ENCODE measurements around the gene SUPT3H. TPM values are rescaled to one million over a fixed set of nuclear protein-coding genes. Genes with fewer than 3 reads are reported as not detected.

The SUPT3H gene
- polyA plus RNA-seq, 3 donors: 22.1 to 24.9 (median 23.0) TPM

- DNase-seq (ENCODE audit: extremely low read depth in 1 of 11, low read depth in 9 of 11, low spot score in 4 of 11): no peak
These were observed 421.3 kb downstream of the SUPT3H start for GRCh38 chr6:44956396-44956795.

GRCh38 chr6:44955145-44955544 lies 422.6 kb downstream of the SUPT3H start:
- no peak for DNase-seq (ENCODE audit: extremely low read depth in 1 of 11, low read depth in 9 of 11, low spot score in 4 of 11)

DNA sequence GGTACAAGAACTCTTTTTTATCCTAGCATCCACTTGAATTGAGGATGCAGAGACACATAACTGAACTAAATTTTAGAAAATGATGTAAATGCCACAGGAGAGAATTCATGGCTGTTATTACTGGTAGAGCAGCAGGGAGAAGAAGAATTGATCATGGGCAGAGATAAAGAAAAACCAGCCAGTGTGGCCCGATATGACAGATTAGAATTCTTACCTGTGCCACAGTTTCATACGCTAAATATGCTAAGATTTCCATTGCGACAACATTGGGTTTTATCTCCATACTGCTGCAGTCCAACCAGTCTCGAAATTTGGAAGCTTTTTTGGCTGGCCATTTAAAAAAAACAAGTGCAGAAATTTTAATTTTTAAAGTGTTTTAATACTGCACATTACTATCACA lies 423.5 kb downstream of the SUPT3H start:
- no peak for DNase-seq (ENCODE audit: extremely low read depth in 1 of 11, low read depth in 9 of 11, low spot score in 4 of 11)

- no peak for DNase-seq (ENCODE audit: extremely low read depth in 1 of 11, low read depth in 9 of 11, low spot score in 4 of 11)
These were observed 426.4 kb downstream of the SUPT3H start for GRCh38 chr6:44951253-44951747.

GRCh38 chr6:44949596-44950201 lies 428.0 kb downstream of the SUPT3H start:
- no peak for DNase-seq (ENCODE audit: extremely low read depth in 1 of 11, low read depth in 9 of 11, low spot score in 4 of 11)

DNA sequence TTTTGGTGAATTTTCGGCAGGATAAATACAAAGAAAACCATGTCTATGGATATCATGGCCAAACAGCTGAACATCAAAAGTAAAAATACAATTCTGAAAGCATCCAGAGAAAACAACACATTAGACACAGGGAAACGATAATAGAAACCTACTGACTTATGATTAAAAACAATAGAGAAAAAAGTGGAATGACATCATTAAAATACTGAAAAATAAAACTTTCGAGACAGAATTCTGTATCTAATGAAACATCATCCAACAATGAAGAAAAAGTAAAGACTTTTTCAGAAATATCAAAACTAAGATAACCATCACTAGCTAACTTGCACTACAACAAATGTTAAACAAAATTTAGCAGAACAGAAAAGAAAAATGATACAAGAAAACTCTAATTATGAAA lies 434.2 kb downstream of the SUPT3H start:
- DNase-seq (ENCODE audit: extremely low read depth in 1 of 11, low read depth in 9 of 11, low spot score in 4 of 11): no peak

GRCh38 chr6:44942798-44943197 lies 434.9 kb downstream of the SUPT3H start:
- DNase-seq (ENCODE audit: extremely low read depth in 1 of 11, low read depth in 9 of 11, low spot score in 4 of 11): no peak

DNA sequence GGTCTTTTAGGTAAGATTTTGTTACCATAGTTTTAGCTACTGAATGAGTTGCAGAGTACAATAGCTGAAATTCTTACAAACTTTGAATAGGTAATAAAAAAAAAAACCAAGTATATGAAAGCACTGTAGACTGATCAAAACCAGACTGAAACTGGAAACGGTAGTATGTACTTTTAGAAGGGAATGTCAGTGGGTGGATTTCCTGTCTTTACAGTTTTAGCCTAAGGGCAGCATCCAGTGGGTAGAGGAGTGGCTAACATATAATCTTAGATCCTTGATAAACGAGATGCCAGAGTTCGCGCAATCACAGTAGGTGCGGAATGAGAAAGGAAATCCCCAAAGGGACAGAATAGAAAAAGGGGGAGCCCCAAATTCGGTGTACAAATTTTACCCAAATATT lies 435.5 kb downstream of the SUPT3H start:
- DNase-seq (ENCODE audit: extremely low read depth in 1 of 11, low read depth in 9 of 11, low spot score in 4 of 11): no peak

- no peak for DNase-seq (ENCODE audit: extremely low read depth in 1 of 11, low read depth in 9 of 11, low spot score in 4 of 11)
These were observed 437.4 kb downstream of the SUPT3H start for GRCh38 chr6:44940367-44940766.

DNA sequence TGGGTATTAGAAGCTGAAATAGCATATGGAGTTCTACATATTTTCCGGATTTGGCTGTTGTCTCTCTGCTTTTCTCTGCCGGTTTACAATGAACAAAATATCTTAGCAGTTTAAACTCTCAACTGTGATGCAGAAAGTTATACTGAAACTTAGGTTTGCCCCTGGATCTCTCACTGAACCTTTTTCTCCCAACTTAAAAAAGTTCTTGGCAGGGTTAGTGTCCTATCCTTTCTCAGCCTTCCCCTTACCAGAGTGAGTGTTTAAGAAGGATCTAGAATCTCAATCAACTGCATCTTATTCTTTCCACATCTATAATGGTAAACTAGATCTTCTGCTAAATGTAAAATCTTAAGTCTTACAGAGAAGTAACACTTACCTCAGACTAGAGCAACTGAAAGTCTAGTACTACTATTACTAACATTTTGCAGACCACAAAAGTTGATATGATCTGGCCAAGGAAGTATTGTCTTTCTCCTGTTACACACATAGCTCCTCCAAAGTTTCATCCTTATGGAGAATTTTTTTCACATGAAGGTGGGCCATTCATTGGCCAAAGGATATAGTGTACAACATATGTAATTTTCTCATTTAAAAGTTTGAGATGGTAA lies 441.9 kb downstream of the SUPT3H start:
- DNase-seq (ENCODE audit: extremely low read depth in 1 of 11, low read depth in 9 of 11, low spot score in 4 of 11): no peak

- no peak for DNase-seq (ENCODE audit: extremely low read depth in 1 of 11, low read depth in 9 of 11, low spot score in 4 of 11)
These were observed 444.6 kb downstream of the SUPT3H start for GRCh38 chr6:44933108-44933507.

DNA sequence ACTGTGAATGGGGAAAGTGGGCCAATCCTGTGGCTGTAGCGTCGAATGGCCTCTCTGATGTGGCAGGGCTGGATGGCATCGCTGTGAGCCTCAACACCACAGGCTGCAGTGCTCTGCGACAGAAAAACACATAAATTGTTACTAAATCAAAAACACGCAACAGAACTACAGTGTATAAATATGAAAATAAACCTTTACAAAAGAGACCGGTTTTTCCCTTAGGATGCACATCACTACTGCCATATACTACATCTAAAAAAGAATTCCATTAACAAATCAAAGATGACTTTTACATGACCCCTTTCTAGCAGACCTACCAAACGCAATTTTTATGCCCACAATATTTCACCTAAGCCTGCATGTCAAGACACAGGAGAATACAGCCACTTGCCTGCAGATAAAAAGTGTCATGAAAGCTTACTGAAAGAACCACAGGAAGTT lies 445.1 kb downstream of the SUPT3H start:
- DNase-seq (ENCODE audit: extremely low read depth in 1 of 11, low read depth in 9 of 11, low spot score in 4 of 11): no peak

DNA sequence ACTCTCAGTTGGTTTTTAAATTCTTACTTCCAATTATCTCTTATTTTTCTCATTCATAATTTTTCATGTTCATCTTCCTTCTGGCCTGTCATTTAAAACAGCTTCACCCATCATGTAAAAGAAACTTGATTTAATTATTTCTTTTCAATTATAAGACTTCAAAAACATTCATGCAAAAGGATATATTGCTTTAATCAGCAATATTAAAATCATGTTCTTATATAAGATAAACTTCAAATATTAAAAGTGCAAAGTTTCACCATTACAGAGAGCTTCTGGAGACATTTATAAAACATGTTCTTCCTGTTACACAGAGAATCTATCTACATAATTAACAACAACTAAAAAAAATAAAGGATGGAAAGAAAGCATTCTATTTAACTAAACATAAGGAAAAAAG lies 446.3 kb downstream of the SUPT3H start:
- DNase-seq (ENCODE audit: extremely low read depth in 1 of 11, low read depth in 9 of 11, low spot score in 4 of 11): no peak

DNA sequence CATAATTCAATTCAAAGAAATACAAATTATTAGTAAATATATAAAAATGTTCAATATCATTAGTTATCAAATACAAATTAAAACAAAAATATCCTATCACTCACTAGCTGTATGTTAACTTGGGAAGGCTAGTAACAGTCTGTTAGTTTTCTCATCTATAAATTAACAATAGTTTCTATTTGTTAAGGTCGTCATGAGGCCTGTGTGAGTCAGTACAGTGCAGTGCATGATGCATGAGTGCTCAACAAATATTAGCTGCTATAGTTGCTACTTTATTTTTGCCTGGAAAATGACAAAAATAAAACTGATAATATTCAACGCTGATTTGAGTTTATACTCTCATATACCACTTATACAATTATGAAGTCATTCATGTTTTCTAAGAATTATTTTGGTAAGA lies 451.2 kb downstream of the SUPT3H start:
- DNase-seq (ENCODE audit: extremely low read depth in 1 of 11, low read depth in 9 of 11, low spot score in 4 of 11): no peak

GRCh38 chr6:44925100-44925739 lies 452.5 kb downstream of the SUPT3H start:
- peak in 1 of 11 donors; percentile 11 for DNase-seq (ENCODE audit: extremely low read depth in 1 of 11, low read depth in 9 of 11, low spot score in 4 of 11)

GRCh38 chr6:44923444-44923843 lies 454.3 kb downstream of the SUPT3H start:
- no peak for DNase-seq (ENCODE audit: extremely low read depth in 1 of 11, low read depth in 9 of 11, low spot score in 4 of 11)

DNA sequence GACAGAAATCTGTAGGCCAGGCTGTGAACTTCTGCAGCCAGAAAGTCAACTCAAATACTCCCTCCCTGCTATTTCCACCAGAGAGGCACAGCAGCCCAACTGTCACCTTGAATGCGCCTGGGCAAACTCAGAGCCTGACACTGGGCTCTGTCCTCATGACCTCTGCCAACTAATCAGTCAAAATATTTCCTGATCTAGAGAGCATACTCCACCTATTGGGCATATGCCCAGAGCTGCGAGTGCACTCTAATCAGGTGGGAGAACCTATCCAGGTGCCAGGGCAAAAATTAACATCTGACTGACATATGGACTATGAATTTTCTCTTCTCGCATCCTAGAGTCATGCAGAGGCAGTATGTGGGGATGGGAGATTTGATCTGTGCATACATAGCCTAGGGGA lies 455.9 kb downstream of the SUPT3H start:
- DNase-seq (ENCODE audit: extremely low read depth in 1 of 11, low read depth in 9 of 11, low spot score in 4 of 11): no peak

- no peak for DNase-seq (ENCODE audit: extremely low read depth in 1 of 11, low read depth in 9 of 11, low spot score in 4 of 11)
These were observed 456.7 kb downstream of the SUPT3H start for GRCh38 chr6:44920952-44921491.

- DNase-seq (ENCODE audit: extremely low read depth in 1 of 11, low read depth in 9 of 11, low spot score in 4 of 11): no peak
These were observed 458.9 kb downstream of the SUPT3H start for GRCh38 chr6:44918671-44919296.

DNA sequence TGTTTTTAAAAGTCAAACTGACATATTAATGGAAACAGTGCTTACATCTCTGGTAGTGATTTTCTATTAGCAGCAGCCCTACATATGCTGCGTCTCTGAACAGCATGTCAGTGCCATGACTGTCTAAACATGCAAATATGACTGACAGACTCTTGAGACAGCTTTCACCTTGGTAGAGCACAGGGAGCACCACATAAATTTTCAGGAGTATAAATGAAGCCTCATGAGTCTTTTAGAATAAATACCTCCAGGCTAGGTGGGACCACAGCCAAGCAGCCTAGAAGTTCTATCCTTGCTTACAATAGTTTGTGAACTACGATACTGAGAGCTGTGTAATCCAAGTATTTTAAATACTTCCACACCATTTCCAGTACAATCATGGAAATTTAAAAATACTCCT lies 460.3 kb downstream of the SUPT3H start:
- no peak for DNase-seq (ENCODE audit: extremely low read depth in 1 of 11, low read depth in 9 of 11, low spot score in 4 of 11)

All from renal cortex interstitium (tissue), 11 donors.